OCI-LY1 (cell line): ENCODE measurements around the gene COQ9.
"Not testable (repeated sequence)": the region's sequence is repeated elsewhere in the genome, so short reads cannot be mapped to it uniquely, and the experiment has no call there.

Source experiments
- EZH2 ChIP-seq: fragments of 200-600 bp; sonication (generic), shearing (Covaris generic); IDR thresholded peaks from 2 replicates; pipeline ENCODE4 v1.8.0; 2017; ENCODE audit warnings: borderline replicate concordance, mixed run types, mild to moderate bottlenecking, antibody characterized with exemption, low read length, moderate library complexity, mixed read lengths
- TF ChIP-seq, protein P1 (sequence below): fragments of 200-600 bp; sonication (generic), shearing (Covaris generic); IDR thresholded peaks from 2 replicates; pipeline ENCODE4 v1.5.1; 2017; ENCODE audit warnings: mild to moderate bottlenecking, antibody characterized with exemption, low read length, moderate library complexity, mixed read lengths

GRCh38 chr16:57439947-57440346, 7.3 kb upstream of the COQ9 start:
- not testable (repeated sequence) for TF ChIP-seq EZH2
- TF ChIP-seq, protein P1, sequence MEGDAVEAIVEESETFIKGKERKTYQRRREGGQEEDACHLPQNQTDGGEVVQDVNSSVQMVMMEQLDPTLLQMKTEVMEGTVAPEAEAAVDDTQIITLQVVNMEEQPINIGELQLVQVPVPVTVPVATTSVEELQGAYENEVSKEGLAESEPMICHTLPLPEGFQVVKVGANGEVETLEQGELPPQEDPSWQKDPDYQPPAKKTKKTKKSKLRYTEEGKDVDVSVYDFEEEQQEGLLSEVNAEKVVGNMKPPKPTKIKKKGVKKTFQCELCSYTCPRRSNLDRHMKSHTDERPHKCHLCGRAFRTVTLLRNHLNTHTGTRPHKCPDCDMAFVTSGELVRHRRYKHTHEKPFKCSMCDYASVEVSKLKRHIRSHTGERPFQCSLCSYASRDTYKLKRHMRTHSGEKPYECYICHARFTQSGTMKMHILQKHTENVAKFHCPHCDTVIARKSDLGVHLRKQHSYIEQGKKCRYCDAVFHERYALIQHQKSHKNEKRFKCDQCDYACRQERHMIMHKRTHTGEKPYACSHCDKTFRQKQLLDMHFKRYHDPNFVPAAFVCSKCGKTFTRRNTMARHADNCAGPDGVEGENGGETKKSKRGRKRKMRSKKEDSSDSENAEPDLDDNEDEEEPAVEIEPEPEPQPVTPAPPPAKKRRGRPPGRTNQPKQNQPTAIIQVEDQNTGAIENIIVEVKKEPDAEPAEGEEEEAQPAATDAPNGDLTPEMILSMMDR = not testable (repeated sequence)
